T-cell (primary cell): ENCODE data around the gene STK32A. TPM values are rescaled to one million over a fixed set of nuclear protein-coding genes. Genes with fewer than 3 reads are reported as not detected.

ENCODE experiments used
- ATAC-seq, 4 experiments: fragments of 200-7000 bp in 3 of 4; fragments of 150-1000 bp in 1 of 4; cut with Tn5 transposase; replicated peaks in 1 of 4; 1 replicate in 3 of 4; 2 replicates in 1 of 4; pipeline ENCODE4 v1.10.0; 2021; ENCODE audit warnings: moderate library complexity in 3 of 4, mild to moderate bottlenecking in 2 of 4, moderate number of reproducible peaks in 1 of 4
- CTCF ChIA-PET, 2 donors: fragments of 300-600 bp; sonication (Branson Sonifier 250); formaldehyde crosslinking; loops; one replicate each; lab custom pipeline; 2022; ENCODE audit warnings: antibody characterized with exemption in 2 of 2; lab: Charles Lee
- POLR2A ChIA-PET, 2 donors: fragments of 300-600 bp; sonication (Branson Sonifier 250); formaldehyde crosslinking; loops; one replicate each; lab custom pipeline; 2022; ENCODE audit warnings: antibody characterized with exemption in 2 of 2; lab: Charles Lee
- DNase-seq, 35 experiments: peaks; one replicate each; pipeline versions ENCODE4 v3.0.0 to v3.0.0-alpha.2; 2013 to 2023
- H3K27ac ChIP-seq: one replicate; pipeline ENCODE4 v1.5.1; 2013; ENCODE audit warnings: low read length
- H3K27me3 ChIP-seq, 2 experiments: replicated peaks in 1 of 2; 1 replicate in 1 of 2; 2 replicates in 1 of 2; pipeline versions ENCODE4 v1.6.1 to v1.7.0; 2013; ENCODE audit warnings: low read length in 1 of 2, mixed read lengths in 1 of 2; ENCODE audit not compliant: control insufficient read depth in 2 of 2, insufficient read depth in 2 of 2; ENCODE audit errors: extremely low read depth in 1 of 2
- H3K36me3 ChIP-seq, 2 donors: 1 replicate in 1 of 2; 2 replicates in 1 of 2; pipeline versions ENCODE4 v1.6.1 to v1.7.0; 2013; ENCODE audit warnings: low read length in 1 of 2; ENCODE audit not compliant: control insufficient read depth in 2 of 2, insufficient read depth in 1 of 2; ENCODE audit errors: extremely low read depth in 1 of 2
- H3K4me1 ChIP-seq, 2 experiments: 1 replicate in 1 of 2; 2 replicates in 1 of 2; pipeline versions ENCODE4 v1.6.1 to v1.7.0; 2013; ENCODE audit warnings: low read length in 2 of 2, mixed read lengths in 1 of 2; ENCODE audit not compliant: insufficient read depth in 2 of 2, control insufficient read depth in 1 of 2; ENCODE audit errors: extremely low read depth in 1 of 2
- H3K4me3 ChIP-seq, 2 donors: 1 replicate in 1 of 2; 2 replicates in 1 of 2; pipeline versions ENCODE4 v1.5.1 to v1.7.0; 2013; ENCODE audit warnings: mild to moderate bottlenecking in 2 of 2, low read length in 1 of 2, moderate library complexity in 1 of 2; ENCODE audit not compliant: control insufficient read depth in 1 of 2; ENCODE audit errors: extremely low read depth in 1 of 2
- H3K9me3 ChIP-seq: 2 replicates; pipeline ENCODE4 v1.7.0; 2013
- H3K27ac Mint-ChIP-seq, 2 donors: one replicate each; pipeline ENCODE4 v1.8.0; 2020 to 2021; ENCODE audit warnings: mild to moderate bottlenecking in 2 of 2, mixed read lengths in 2 of 2
- H3K27me3 Mint-ChIP-seq, 2 donors: one replicate each; pipeline ENCODE4 v1.8.0; 2021 to 2022; ENCODE audit warnings: mixed read lengths in 2 of 2
- H3K36me3 Mint-ChIP-seq: one replicate; pipeline ENCODE4 v1.8.0; 2021; ENCODE audit warnings: mixed read lengths
- H3K4me1 Mint-ChIP-seq, 3 donors: one replicate each; pipeline ENCODE4 v1.8.0; 2020 to 2022; ENCODE audit warnings: mixed read lengths in 3 of 3, mild to moderate bottlenecking in 1 of 3
- H3K4me3 Mint-ChIP-seq, 3 donors: one replicate each; pipeline ENCODE4 v1.8.0; 2020 to 2022; ENCODE audit warnings: mild to moderate bottlenecking in 3 of 3, mixed read lengths in 3 of 3, moderate library complexity in 3 of 3
- H3K9me3 Mint-ChIP-seq, 3 donors: one replicate each; pipeline ENCODE4 v1.8.0; 2020 to 2022; ENCODE audit warnings: mixed read lengths in 3 of 3
- WGBS: methylation state at CpG from one replicate; pipeline ENCODE4 v1.1.5; 2013; ENCODE audit warnings: missing lambda C conversion rate; ENCODE audit not compliant: insufficient coverage; 5-methylcytosine and 5-hydroxymethylcytosine counted together
- total RNA-seq, 35 experiments: library from RNA in 6 of 35; stranded (reverse) in 6 of 35; fragments of 120-200 nt in 1 of 35; gene quantifications; one replicate each; pipeline versions ENCODE4 v1.2.1 to v1.2.4 and lab custom pipeline; 2013 to 2026

Gene STK32A
- total RNA-seq, 5 donors from 2014 or later (not counting 1 experiment from before 2014, with no cell fraction given) = not detected

GRCh38 chr5:147348046-147348445 lies 113.2 kb downstream of the STK32A start:
- H3K9me3 Mint-ChIP-seq = no peaks in the 10 kb centered on the region

GRCh38 chr5:147348451-147348850 lies 113.6 kb downstream of the STK32A start:
- no peak overlapping the region for H3K27ac ChIP-seq
- peaks cover 0 to 4% of the 10 kb centered on the region in 2 experiments for H3K27me3 ChIP-seq
- WGBS = 100% methylated on average over 1 of the region's 5 CpGs
- no peak for DNase-seq
- no peaks in the 10 kb centered on the region for H3K9me3 Mint-ChIP-seq
- no peaks in the 10 kb centered on the region for H3K9me3 ChIP-seq
- H3K4me1 ChIP-seq = no peaks in the 10 kb centered on the region
- H3K4me3 Mint-ChIP-seq = no peak overlapping the region
- H3K36me3 Mint-ChIP-seq = no peaks in the 10 kb centered on the region
- H3K36me3 ChIP-seq = no peaks in the 10 kb centered on the region
- no peak for ATAC-seq
- H3K4me3 ChIP-seq = no peak overlapping the region
- POLR2A ChIA-PET = no interaction called here
- peaks cover 0 to 6% of the 10 kb centered on the region in 2 donors for H3K27me3 Mint-ChIP-seq
- H3K4me1 Mint-ChIP-seq = no peaks in the 10 kb centered on the region
- no peak overlapping the region for H3K27ac Mint-ChIP-seq
- CTCF ChIA-PET = no interaction called here

More at GRCh38 chr5:147348046-147348445, 113.2 kb downstream of the STK32A start:
- Mint-ChIP-seq H3K27ac (no peak overlapping the region), H3K4me3 (no peak overlapping the region), H3K27me3 (peaks cover 0 to 2% of the 10 kb centered on the region in 2 donors), H3K4me1 (no peaks in the 10 kb centered on the region), H3K36me3 (no peaks in the 10 kb centered on the region)
- WGBS = no CpG with 5 or more reads among the region's 2 CpGs
- ChIA-PET CTCF (no interaction called here), POLR2A (no interaction called here)
- H3K9me3 ChIP-seq = no peaks in the 10 kb centered on the region
- no peak overlapping the region for H3K27ac ChIP-seq
- H3K36me3 ChIP-seq = no peaks in the 10 kb centered on the region
- no peak for DNase-seq
- no peaks in the 10 kb centered on the region for H3K4me1 ChIP-seq
- peaks cover 0 to 4% of the 10 kb centered on the region in 2 experiments for H3K27me3 ChIP-seq
- ATAC-seq = no peak
- H3K4me3 ChIP-seq = no peak overlapping the region

GRCh38 chr5:147349241-147349640 lies 114.4 kb downstream of the STK32A start:
- DNase-seq (no peak), ATAC-seq (no peak)
- ChIA-PET CTCF (no interaction called here), POLR2A (no interaction called here)
- Mint-ChIP-seq H3K27me3 (peaks cover 0 to 7% of the 10 kb centered on the region in 2 donors), H3K27ac (no peak overlapping the region), H3K4me3 (no peak overlapping the region), H3K36me3 (no peaks in the 10 kb centered on the region), H3K4me1 (no peaks in the 10 kb centered on the region), H3K9me3 (no peaks in the 10 kb centered on the region)
- WGBS = no CpG with 5 or more reads among the region's 2 CpGs
- H3K27ac ChIP-seq = no peak overlapping the region
- H3K27me3 ChIP-seq = peaks cover 0 to 4% of the 10 kb centered on the region in 2 experiments
- H3K9me3 ChIP-seq = no peaks in the 10 kb centered on the region
- no peaks in the 10 kb centered on the region for H3K4me1 ChIP-seq
- no peaks in the 10 kb centered on the region for H3K36me3 ChIP-seq
- no peak overlapping the region for H3K4me3 ChIP-seq

- Mint-ChIP-seq H3K27ac (no peak overlapping the region), H3K4me3 (no peak overlapping the region), H3K36me3 (no peaks in the 10 kb centered on the region), H3K27me3 (no peaks in the 10 kb centered on the region), H3K4me1 (no peaks in the 10 kb centered on the region), H3K9me3 (peaks cover 0 to under 1% (median under 1%) of the 10 kb centered on the region in 3 donors)
- ChIA-PET POLR2A (no interaction called here), CTCF (no interaction called here)
- no peaks in the 10 kb centered on the region for H3K36me3 ChIP-seq
- WGBS = no CpG with 5 or more reads among the region's 1 CpG
- no peak for DNase-seq
- no peaks in the 10 kb centered on the region for H3K4me1 ChIP-seq
- no peak overlapping the region for H3K27ac ChIP-seq
- H3K9me3 ChIP-seq = no peaks in the 10 kb centered on the region
- H3K27me3 ChIP-seq = no peaks in the 10 kb centered on the region
- ATAC-seq = no peak
- H3K4me3 ChIP-seq = no peak overlapping the region
These were observed 124.3 kb downstream of the STK32A start for GRCh38 chr5:147359101-147359500.

GRCh38 chr5:147359581-147359980 lies 124.8 kb downstream of the STK32A start:
- CTCF ChIA-PET = no interaction called here
- H3K27me3 ChIP-seq = no peaks in the 10 kb centered on the region
- ATAC-seq = no peak

GRCh38 chr5:147360816-147361215 lies 126.0 kb downstream of the STK32A start:
- CTCF ChIA-PET = no interaction called here

More at GRCh38 chr5:147359581-147359980, 124.8 kb downstream of the STK32A start:
- Histone ChIP-seq H3K9me3 (no peaks in the 10 kb centered on the region), H3K4me3 (no peak overlapping the region), H3K36me3 (no peaks in the 10 kb centered on the region), H3K27ac (no peak overlapping the region), H3K4me1 (no peaks in the 10 kb centered on the region)
- DNase-seq = no peak
- no peaks in the 10 kb centered on the region for H3K36me3 Mint-ChIP-seq
- POLR2A ChIA-PET = no interaction called here
- no peak overlapping the region for H3K4me3 Mint-ChIP-seq
- H3K4me1 Mint-ChIP-seq = no peaks in the 10 kb centered on the region
- no peak overlapping the region for H3K27ac Mint-ChIP-seq
- no peaks in the 10 kb centered on the region for H3K27me3 Mint-ChIP-seq
- WGBS = 40% methylated on average over 1 of the region's 2 CpGs
- peaks cover 0 to 4% (median 3%) of the 10 kb centered on the region in 3 donors for H3K9me3 Mint-ChIP-seq

More at GRCh38 chr5:147360816-147361215, 126.0 kb downstream of the STK32A start:
- peaks cover 0 to 4% (median 3%) of the 10 kb centered on the region in 3 donors for H3K9me3 Mint-ChIP-seq
- no peak overlapping the region for H3K4me3 Mint-ChIP-seq
- WGBS = no CpG with 5 or more reads among the region's 2 CpGs
- Histone ChIP-seq H3K27me3 (no peaks in the 10 kb centered on the region), H3K27ac (no peak overlapping the region), H3K4me3 (no peak overlapping the region), H3K9me3 (no peaks in the 10 kb centered on the region), H3K4me1 (no peaks in the 10 kb centered on the region), H3K36me3 (no peaks in the 10 kb centered on the region)
- no peaks in the 10 kb centered on the region for H3K27me3 Mint-ChIP-seq
- DNase-seq (no peak), ATAC-seq (no peak)
- no peak overlapping the region for H3K27ac Mint-ChIP-seq
- H3K36me3 Mint-ChIP-seq = no peaks in the 10 kb centered on the region
- H3K4me1 Mint-ChIP-seq = no peaks in the 10 kb centered on the region
- POLR2A ChIA-PET = interaction anchor here in 1 of 2 donors (0.7 kb wide), 1 partner anchor 27 kb away, joined by 4 read pairs; no protein-coding TSS in a partner anchor
